ENCODE data around the gene SYNGR4. TPM values are rescaled to one million over a fixed set of nuclear protein-coding genes. Genes with fewer than 3 reads are reported as not detected.

Gene SYNGR4
- total and polyA plus RNA-seq, 11 donors: not detected

GRCh38 chr19:48419158-48419920 is 55.2 kb downstream of the SYNGR4 start:
- Histone ChIP-seq H3K36me3 (no peaks in the 10 kb centered on the region), H3K4me3 (peak overlapping the region in 1 of 12 donors; percentile 28), H3K9me3 (no peaks in the 10 kb centered on the region), H3K27ac (no peak overlapping the region), H3K4me1 (peaks cover 0 to 18% (median 0%) of the 10 kb centered on the region in 12 donors), H3K27me3 (peaks cover 0 to 18% (median 0%) of the 10 kb centered on the region in 9 donors)
- DNase-seq (peak in 3 of 5 donors; percentile 40 to 72 (median 51)), ATAC-seq (peak in 3 of 4 donors; percentile 46 to 59 (median 54))
- 67 to 71% (median 70%) methylated on average over 31 of the region's 31 CpGs for WGBS, 4 donors
- TF ChIP-seq POLR2A (IDR thresholded peaks at IDR 0.05) (no peak), CTCF (IDR thresholded peaks at IDR 0.05) (no peak)
- intact Hi-C loops (cut with DNase I): no loop called here

DNA sequence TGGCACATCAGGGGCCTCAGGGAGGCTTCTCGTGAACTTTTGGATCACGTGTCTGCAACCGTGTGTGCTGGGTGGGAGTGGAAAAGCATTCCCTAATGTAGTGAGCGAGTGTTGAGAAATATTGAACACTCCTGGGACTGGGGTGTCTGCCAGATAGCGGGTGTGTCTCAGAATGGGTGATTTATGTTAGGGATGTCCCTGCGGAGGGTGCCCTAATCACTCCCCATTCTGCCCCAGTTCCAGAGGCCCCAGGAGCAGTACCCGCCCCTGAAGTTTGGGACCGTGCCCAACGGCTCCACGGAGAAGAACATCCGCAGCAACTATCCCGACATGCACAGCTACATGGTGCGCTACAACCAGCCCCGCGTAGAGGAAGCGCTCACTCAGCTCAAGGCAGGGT is 57.4 kb downstream of the SYNGR4 start:
- intact Hi-C loops (cut with DNase I): no loop called here
- DNase-seq (no peak), ATAC-seq (no peak)

DNA sequence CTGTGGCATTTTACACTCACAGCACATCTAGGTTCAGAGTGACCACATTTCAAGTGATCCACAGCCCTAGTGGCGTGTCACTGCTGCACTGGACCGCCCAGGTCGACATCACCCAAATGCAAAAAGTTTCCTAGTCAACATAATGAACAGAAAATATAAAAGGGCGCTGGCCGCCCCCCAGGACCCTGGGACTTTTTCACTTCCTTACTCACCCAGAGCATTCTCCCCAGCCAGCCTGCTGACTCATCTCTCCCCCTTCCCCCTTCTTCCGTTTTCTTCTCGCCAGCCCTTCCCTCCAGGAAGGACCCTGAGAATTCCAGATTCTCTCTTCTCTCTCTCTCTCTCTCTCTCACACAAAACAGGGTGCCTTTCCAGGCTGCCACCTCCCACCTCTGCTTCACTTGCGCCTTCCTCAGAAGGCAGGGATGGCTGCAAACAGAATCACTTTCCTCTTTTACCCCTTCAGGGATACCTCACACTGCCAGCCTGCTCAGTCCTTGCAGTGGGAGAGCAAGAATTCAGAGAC is 60.6 kb downstream of the SYNGR4 start:
- Histone ChIP-seq H3K4me3 (peak overlapping the region in 1 of 12 donors; percentile 29), H3K4me1 (peaks cover 0 to 11% (median 0%) of the 10 kb centered on the region in 12 donors), H3K27ac (peak overlapping the region in 1 of 12 donors; percentile 59), H3K9me3 (no peaks in the 10 kb centered on the region), H3K27me3 (no peaks in the 10 kb centered on the region), H3K36me3 (no peaks in the 10 kb centered on the region)
- ATAC-seq (peak in 3 of 4 donors; percentile 43 to 74 (median 57)), DNase-seq (peak in 1 of 5 donors; percentile 32)
- WGBS, 4 donors: 35 to 36% (median 36%) methylated on average over 8 of the region's 8 CpGs
- intact Hi-C loops (cut with DNase I): no loop called here
- TF ChIP-seq CTCF (IDR thresholded peaks at IDR 0.05) (no peak), POLR2A (IDR thresholded peaks at IDR 0.05) (no peak)

More for the DNA sequence above, 57.4 kb downstream of the SYNGR4 start:
- 74 to 79% (median 75%) methylated on average over 13 to 16 of the region's 16 CpGs for WGBS, 4 donors
- Histone ChIP-seq H3K27me3 (no peaks in the 10 kb centered on the region), H3K4me1 (peaks cover 0 to 11% (median 0%) of the 10 kb centered on the region in 12 donors), H3K4me3 (no peak overlapping the region), H3K27ac (no peak overlapping the region), H3K36me3 (no peaks in the 10 kb centered on the region), H3K9me3 (no peaks in the 10 kb centered on the region)
- TF ChIP-seq CTCF (IDR thresholded peaks at IDR 0.05) (no peak), POLR2A (IDR thresholded peaks at IDR 0.05) (no peak)

Other genes starting within 250 kb of the SYNGR4 start
- gene LIG1, start 194.0 kb upstream of the SYNGR4 start, total RNA-seq: 10 to 100 TPM in 1 of 9 donors, 1 to 10 TPM in 8; 2.1 to 16.5 (median 3.9) TPM
- gene LIG1, start 194.0 kb upstream of the SYNGR4 start, polyA plus RNA-seq: 1 to 10 TPM; 4.3 to 4.4 TPM
- gene ZSWIM9, start 193.7 kb upstream of the SYNGR4 start, total RNA-seq: 1 to 10 TPM; 2.2 to 7.7 (median 6.2) TPM
- 1 to 10 TPM; 5.8 to 7.4 TPM for gene ZSWIM9, start 193.7 kb upstream of the SYNGR4 start, polyA plus RNA-seq
- gene CARD8, start 108.5 kb upstream of the SYNGR4 start, total RNA-seq: 10 to 100 TPM; 18.3 to 49.0 (median 28.8) TPM
- 10 to 100 TPM; 22.6 to 23.1 TPM for gene CARD8, start 108.5 kb upstream of the SYNGR4 start, polyA plus RNA-seq
- 1 to 10 TPM in 1 of 9 donors, under 1 TPM in 6, not detected in 2; 0.16 to 1.5 (median 0.32) TPM for gene ZNF114, start 94.3 kb upstream of the SYNGR4 start, total RNA-seq
- 1 to 10 TPM in 1 of 2 donors, under 1 TPM in 1; 0.19 to 1.0 TPM for gene ZNF114, start 94.3 kb upstream of the SYNGR4 start, polyA plus RNA-seq
- 100 to 1,000 TPM in 1 of 9 donors, 10 to 100 TPM in 8; 17.7 to 105 (median 57.8) TPM for gene EMP3, start 38.8 kb upstream of the SYNGR4 start, total RNA-seq
- gene EMP3, start 38.8 kb upstream of the SYNGR4 start, polyA plus RNA-seq: 10 to 100 TPM; 60.5 to 91.9 TPM
- 10 to 100 TPM; 28.3 to 96.1 (median 66.2) TPM for gene TMEM143, start 427 bp upstream of the SYNGR4 start, total RNA-seq
- gene TMEM143, start 427 bp upstream of the SYNGR4 start, polyA plus RNA-seq: 10 to 100 TPM; 12.9 to 41.0 TPM
- 100 to 1,000 TPM in 1 of 9 donors, 10 to 100 TPM in 8; 64.5 to 109 (median 79.1) TPM for gene KDELR1, start 27.2 kb downstream of the SYNGR4 start, total RNA-seq
- gene KDELR1, start 27.2 kb downstream of the SYNGR4 start, polyA plus RNA-seq: 100 to 1,000 TPM in 1 of 2 donors, 10 to 100 TPM in 1; 60.0 to 113 TPM
- gene GRIN2D, start 29.3 kb downstream of the SYNGR4 start, total RNA-seq: 1 to 10 TPM in 1 of 9 donors, under 1 TPM in 8; 0.14 to 1.6 (median 0.19) TPM
- gene GRIN2D, start 29.3 kb downstream of the SYNGR4 start, polyA plus RNA-seq: under 1 TPM; 0.15 to 0.25 TPM
- gene GRWD1, start 81.6 kb downstream of the SYNGR4 start, total RNA-seq: 10 to 100 TPM; 13.9 to 24.7 (median 19.0) TPM
- gene GRWD1, start 81.6 kb downstream of the SYNGR4 start, polyA plus RNA-seq: 10 to 100 TPM in 1 of 2 donors, 1 to 10 TPM in 1; 5.1 to 35.4 TPM
- gene KCNJ14, start 91.2 kb downstream of the SYNGR4 start, total RNA-seq: 1 to 10 TPM in 1 of 9 donors, under 1 TPM in 8; 0.20 to 2.0 (median 0.40) TPM
- gene KCNJ14, start 91.2 kb downstream of the SYNGR4 start, polyA plus RNA-seq: under 1 TPM; 0.23 to 0.83 TPM
- 10 to 100 TPM; 12.3 to 47.3 (median 31.0) TPM for gene CYTH2, start 105.0 kb downstream of the SYNGR4 start, total RNA-seq
- gene CYTH2, start 105.0 kb downstream of the SYNGR4 start, polyA plus RNA-seq: 10 to 100 TPM; 21.0 to 55.3 TPM
- gene LMTK3, start 147.5 kb downstream of the SYNGR4 start, total RNA-seq: 1 to 10 TPM in 6 of 9 donors, under 1 TPM in 3; 0.50 to 1.9 (median 1.4) TPM
- under 1 TPM; 0.19 to 0.99 TPM for gene LMTK3, start 147.5 kb downstream of the SYNGR4 start, polyA plus RNA-seq
- under 1 TPM in 1 of 9 donors, not detected in 8; 0.45 TPM for gene SULT2B1, start 187.8 kb downstream of the SYNGR4 start, total RNA-seq
- under 1 TPM in 1 of 2 donors, not detected in 1; 0.19 TPM for gene SULT2B1, start 187.8 kb downstream of the SYNGR4 start, polyA plus RNA-seq
- not detected for gene SPACA4, start 242.4 kb downstream of the SYNGR4 start, total RNA-seq
- not detected for gene SPACA4, start 242.4 kb downstream of the SYNGR4 start, polyA plus RNA-seq

All from heart left ventricle (tissue), 16 donors.